Endodermal cell (in vitro differentiated cells): ENCODE data around the gene AUTS2. TPM values are rescaled to one million over a fixed set of nuclear protein-coding genes. Genes with fewer than 3 reads are reported as not detected.

Source experiments
- DNase-seq: peaks from one replicate; pipeline ENCODE4 v3.0.0-alpha.2; 2017
- H3K27ac ChIP-seq: 2 replicates; pipeline ENCODE4 v1.5.1; 2013; ENCODE audit warnings: mild to moderate bottlenecking, low read depth, low read length, moderate library complexity
- H3K27me3 ChIP-seq: 2 replicates; pipeline ENCODE4 v1.6.1; 2013; ENCODE audit warnings: mild to moderate bottlenecking, low read length, moderate library complexity; ENCODE audit not compliant: insufficient read depth, control insufficient read depth, poor library complexity, severe bottlenecking
- H3K36me3 ChIP-seq: 2 replicates; pipeline ENCODE4 v1.7.0; 2013; ENCODE audit warnings: mild to moderate bottlenecking, low read length, moderate library complexity; ENCODE audit not compliant: control insufficient read depth, insufficient read depth
- H3K4me1 ChIP-seq: one replicate; pipeline ENCODE4 v1.7.0; 2013; ENCODE audit warnings: low read length; ENCODE audit not compliant: control insufficient read depth, insufficient read depth
- H3K4me3 ChIP-seq: 2 replicates; pipeline ENCODE4 v1.5.1; 2013; ENCODE audit warnings: mild to moderate bottlenecking, low read length, moderate library complexity
- H3K9ac ChIP-seq: 2 replicates; pipeline ENCODE4 v1.6.1; 2013; ENCODE audit warnings: mild to moderate bottlenecking, low read length, moderate library complexity; ENCODE audit not compliant: poor library complexity, severe bottlenecking; ENCODE audit errors: extremely low read depth
- H3K9me3 ChIP-seq: 2 replicates; pipeline ENCODE4 v1.6.1; 2013; ENCODE audit warnings: mild to moderate bottlenecking, low read length, moderate library complexity; ENCODE audit not compliant: control insufficient read depth
- H3K27ac Mint-ChIP-seq: 2 replicates; pipeline ENCODE4 v1.8.0; 2020; ENCODE audit warnings: mixed read lengths
- H3K27me3 Mint-ChIP-seq: 2 replicates; pipeline ENCODE4 v1.8.0; 2021; ENCODE audit warnings: mild to moderate bottlenecking, mixed read lengths; ENCODE audit not compliant: insufficient read depth
- H3K36me3 Mint-ChIP-seq: 2 replicates; pipeline ENCODE4 v1.8.0; 2020; ENCODE audit warnings: low read depth, mixed read lengths
- H3K4me1 Mint-ChIP-seq: 2 replicates; pipeline ENCODE4 v1.8.0; 2020; ENCODE audit warnings: mixed read lengths
- H3K4me3 Mint-ChIP-seq: 2 replicates; pipeline ENCODE4 v1.8.0; 2020; ENCODE audit warnings: mild to moderate bottlenecking, moderate library complexity, mixed read lengths
- H3K9me3 Mint-ChIP-seq: 2 replicates; pipeline ENCODE4 v1.8.0; 2020; ENCODE audit warnings: mild to moderate bottlenecking, mixed read lengths
- WGBS, 2 experiments: methylation state at CpG; one replicate each; pipeline versions ENCODE4 v1.1.5 to v1.1.7; 2013; ENCODE audit warnings: missing lambda C conversion rate in 2 of 2, mixed read lengths in 1 of 2; ENCODE audit not compliant: insufficient coverage in 1 of 2, insufficient read length in 1 of 2; 5-methylcytosine and 5-hydroxymethylcytosine counted together
- total RNA-seq, 2 donors: library from RNA; stranded (reverse); fragmentation: NEBNext Ultra II Directional in 1 of 2; extraction: Animal tissue kit (Norgen Biotek cat#: 25700) in 1 of 2; gene quantifications; 2 replicates in 1 of 2; 3 replicates in 1 of 2; pipeline ENCODE4 v1.2.1, GENCODE V29; 2021
- TF ChIP-seq, protein P1 (sequence below): fragments of 200-600 bp; sonication (generic); conservative IDR thresholded peaks from 2 replicates; pipeline ENCODE4 v1.5.0; 2021; ENCODE audit warnings: antibody characterized with exemption, mild to moderate bottlenecking

The AUTS2 gene
- total RNA-seq, 2 donors from 2014 or later, result 76.8 to 106 TPM

DNA sequence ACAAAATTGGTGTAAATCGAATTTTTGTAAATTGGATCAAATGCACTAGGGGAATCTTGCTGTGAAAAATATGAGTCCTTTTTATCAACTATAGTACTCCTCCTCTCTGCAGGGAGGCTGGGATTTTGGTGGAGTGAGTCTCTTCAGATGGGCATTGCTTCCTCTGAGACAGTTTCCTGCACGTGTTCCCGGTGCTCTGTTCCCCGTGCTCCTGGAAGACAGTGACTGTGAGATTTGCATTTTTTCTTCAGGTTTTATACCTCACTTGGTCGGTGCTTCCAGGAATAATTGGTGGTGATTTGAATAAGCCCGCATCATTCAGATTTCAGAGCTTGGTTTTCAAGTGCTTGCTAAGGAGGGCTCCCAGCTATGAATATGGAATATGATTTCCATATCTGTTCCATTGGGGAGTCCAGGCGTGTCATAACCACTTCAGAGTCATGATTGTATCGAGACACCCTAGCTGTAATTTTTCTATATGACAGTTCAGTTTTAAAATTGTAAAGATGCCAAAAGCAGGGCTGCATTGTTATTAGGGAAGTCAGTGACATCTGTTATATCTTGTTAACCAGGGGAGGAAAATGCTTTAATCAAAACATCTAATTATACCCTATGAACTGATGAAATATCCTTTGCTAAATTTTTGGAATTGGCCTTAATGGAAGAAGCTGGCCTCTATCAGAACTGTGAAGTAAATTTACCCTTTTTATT, 12.3 kb downstream of the AUTS2 start:
- TF ChIP-seq, protein P1, sequence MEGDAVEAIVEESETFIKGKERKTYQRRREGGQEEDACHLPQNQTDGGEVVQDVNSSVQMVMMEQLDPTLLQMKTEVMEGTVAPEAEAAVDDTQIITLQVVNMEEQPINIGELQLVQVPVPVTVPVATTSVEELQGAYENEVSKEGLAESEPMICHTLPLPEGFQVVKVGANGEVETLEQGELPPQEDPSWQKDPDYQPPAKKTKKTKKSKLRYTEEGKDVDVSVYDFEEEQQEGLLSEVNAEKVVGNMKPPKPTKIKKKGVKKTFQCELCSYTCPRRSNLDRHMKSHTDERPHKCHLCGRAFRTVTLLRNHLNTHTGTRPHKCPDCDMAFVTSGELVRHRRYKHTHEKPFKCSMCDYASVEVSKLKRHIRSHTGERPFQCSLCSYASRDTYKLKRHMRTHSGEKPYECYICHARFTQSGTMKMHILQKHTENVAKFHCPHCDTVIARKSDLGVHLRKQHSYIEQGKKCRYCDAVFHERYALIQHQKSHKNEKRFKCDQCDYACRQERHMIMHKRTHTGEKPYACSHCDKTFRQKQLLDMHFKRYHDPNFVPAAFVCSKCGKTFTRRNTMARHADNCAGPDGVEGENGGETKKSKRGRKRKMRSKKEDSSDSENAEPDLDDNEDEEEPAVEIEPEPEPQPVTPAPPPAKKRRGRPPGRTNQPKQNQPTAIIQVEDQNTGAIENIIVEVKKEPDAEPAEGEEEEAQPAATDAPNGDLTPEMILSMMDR, result no peak
- peaks cover 9% of the 10 kb centered on the region for H3K27me3 Mint-ChIP-seq
- 45 to 75% methylated on average over 1 to 8 of the region's 8 CpGs for WGBS, 2 experiments
- Histone ChIP-seq H3K9me3 (no peaks in the 10 kb centered on the region), H3K4me1 (peaks cover 20% of the 10 kb centered on the region), H3K36me3 (no peaks in the 10 kb centered on the region), H3K27ac (no peak overlapping the region), H3K9ac (no peak overlapping the region), H3K4me3 (no peak overlapping the region), H3K27me3 (peaks cover 14% of the 10 kb centered on the region)
- no peaks in the 10 kb centered on the region for H3K36me3 Mint-ChIP-seq
- no peak overlapping the region for H3K4me3 Mint-ChIP-seq
- no peak overlapping the region for H3K27ac Mint-ChIP-seq
- peaks cover 64% of the 10 kb centered on the region for H3K4me1 Mint-ChIP-seq
- no peaks in the 10 kb centered on the region for H3K9me3 Mint-ChIP-seq
- DNase-seq, result no peak

DNA sequence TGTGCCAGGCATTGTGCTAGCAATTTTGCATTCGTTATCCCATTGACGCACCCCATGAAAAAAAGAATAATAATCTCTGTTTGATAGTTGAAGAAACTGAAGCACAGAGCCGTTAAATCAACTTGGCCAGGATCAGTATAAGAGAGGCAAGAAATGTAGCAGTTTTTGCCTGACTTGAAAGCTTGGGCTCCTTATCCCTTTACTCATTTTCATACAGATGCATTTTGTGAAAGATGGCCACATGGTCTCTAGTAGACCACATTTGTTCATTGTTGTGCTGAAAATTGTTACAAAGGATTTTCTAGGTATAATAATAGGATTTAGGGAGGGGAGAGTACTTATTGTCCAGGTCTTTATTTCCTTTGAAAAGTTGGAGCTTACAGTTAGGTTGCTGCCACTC, 14.7 kb downstream of the AUTS2 start:
- H3K4me3 ChIP-seq, result no peak overlapping the region
- 81 to 92% methylated on average over 3 of the region's 3 CpGs for WGBS, 2 experiments
- Mint-ChIP-seq H3K4me3 (no peak overlapping the region), H3K27me3 (peaks cover 11% of the 10 kb centered on the region), H3K36me3 (no peaks in the 10 kb centered on the region), H3K27ac (no peak overlapping the region), H3K9me3 (no peaks in the 10 kb centered on the region), H3K4me1 (peaks cover 79% of the 10 kb centered on the region)
- no peak overlapping the region for H3K27ac ChIP-seq
- H3K9me3 ChIP-seq, result no peaks in the 10 kb centered on the region
- peaks cover 31% of the 10 kb centered on the region for H3K4me1 ChIP-seq
- no peak overlapping the region for H3K9ac ChIP-seq
- no peaks in the 10 kb centered on the region for H3K36me3 ChIP-seq
- H3K27me3 ChIP-seq, result no peaks in the 10 kb centered on the region
- TF ChIP-seq, protein P1, result no peak
- DNase-seq, result no peak

DNA sequence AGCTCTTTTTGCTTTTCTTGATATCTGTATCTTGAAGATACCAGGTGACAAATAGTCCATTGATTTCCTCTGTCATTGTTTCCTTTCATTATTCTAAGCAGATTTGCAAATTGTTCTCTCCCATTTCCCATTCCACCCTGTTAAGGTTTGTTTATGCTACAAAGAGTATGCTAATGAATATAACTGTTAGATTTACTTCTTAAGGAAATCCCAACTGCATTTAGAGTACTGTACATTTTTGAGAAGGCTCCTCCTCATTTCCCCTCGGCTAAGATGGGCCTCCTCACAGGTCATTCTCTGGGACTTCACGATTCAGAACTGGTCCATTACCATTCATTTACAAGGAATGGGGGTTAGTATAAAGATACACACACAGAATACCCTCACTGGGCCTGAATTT, 15.6 kb downstream of the AUTS2 start:
- Histone ChIP-seq H3K9me3 (no peaks in the 10 kb centered on the region), H3K27me3 (no peaks in the 10 kb centered on the region), H3K36me3 (no peaks in the 10 kb centered on the region), H3K27ac (no peak overlapping the region), H3K4me1 (peaks cover 35% of the 10 kb centered on the region), H3K9ac (no peak overlapping the region), H3K4me3 (peak overlapping the region; percentile 20)
- Mint-ChIP-seq H3K27ac (no peak overlapping the region), H3K9me3 (no peaks in the 10 kb centered on the region), H3K4me3 (peak overlapping the region; percentile 2), H3K36me3 (no peaks in the 10 kb centered on the region), H3K27me3 (peaks cover 12% of the 10 kb centered on the region), H3K4me1 (peaks cover 79% of the 10 kb centered on the region)
- DNase-seq, result no peak
- 23 to 50% methylated on average over 1 to 2 of the region's 2 CpGs for WGBS, 2 experiments
- TF ChIP-seq, protein P1, result no peak
